K562 (cell line): ENCODE data around the gene SYN1. TPM values are rescaled to one million over a fixed set of nuclear protein-coding genes. Genes with fewer than 3 reads are reported as not detected.
A peak's percentile ranks its signal among the peaks of the same experiment; 100 is the strongest.

ENCODE experiments used
- BDP1 ChIP-seq: IDR thresholded peaks from 3 replicates; pipeline ENCODE4 v1.6.1; 2011; ENCODE audit not compliant: insufficient read length, insufficient read depth
- CBX5 ChIP-seq: IDR thresholded peaks from 2 replicates; pipeline ENCODE4 v1.6.1; 2014; ENCODE audit warnings: low read depth, borderline replicate concordance
- CEBPZ ChIP-seq: fragments of 150-350 bp; IDR thresholded peaks from 2 replicates; pipeline ENCODE4 v1.6.1; 2014; ENCODE audit warnings: low read depth, mild to moderate bottlenecking, low read length, borderline replicate concordance
- CHCHD3 ChIP-seq: fragments of 250-450 bp; sonication (Bioruptor Pico); IDR thresholded peaks from 2 replicates; pipeline ENCODE4 v2.1.2; 2022; ENCODE audit warnings: mild to moderate bottlenecking
- HES1 ChIP-seq: fragments of 450-650 bp; IDR thresholded peaks from 2 replicates; pipeline ENCODE4 v1.6.1; 2016; ENCODE audit warnings: low read depth, mild to moderate bottlenecking, moderate library complexity
- KDM1A ChIP-seq, 2 experiments: fragments of 450-650 bp; IDR thresholded peaks; 2 replicates each; pipeline ENCODE4 v1.6.1; 2016; ENCODE audit warnings: mild to moderate bottlenecking in 2 of 2
- MAFK ChIP-seq: IDR thresholded peaks from 2 replicates; pipeline ENCODE4 v1.6.1; 2011; ENCODE audit warnings: low read length, improper control_type of control experiment
- NBN ChIP-seq: fragments of 450-650 bp; IDR thresholded peaks from 2 replicates; pipeline ENCODE4 v1.6.1; 2016; ENCODE audit warnings: low read depth, mild to moderate bottlenecking
- NFYB ChIP-seq: IDR thresholded peaks from 2 replicates; pipeline ENCODE4 v1.6.1; 2011; ENCODE audit warnings: mild to moderate bottlenecking, moderate library complexity; ENCODE audit not compliant: insufficient read length; ENCODE audit errors: extremely low read depth
- POLR2B ChIP-seq: fragments of 450-650 bp; IDR thresholded peaks from 2 replicates; pipeline ENCODE4 v1.6.1; 2018; ENCODE audit warnings: low read depth; ENCODE audit not compliant: partially characterized antibody
- PTTG1 ChIP-seq: fragments of 450-650 bp; IDR thresholded peaks from 2 replicates; pipeline ENCODE4 v1.6.1; 2016; ENCODE audit warnings: low read depth, mild to moderate bottlenecking, missing genetic modification characterization, missing compliant biosample characterization
- SMAD3 ChIP-seq: fragments of 450-650 bp; formaldehyde crosslinking; conservative IDR thresholded peaks from 2 replicates; pipeline ENCODE4 v1.4.0; 2020; ENCODE audit warnings: mild to moderate bottlenecking
- SRSF3 ChIP-seq: fragments of 200-400 bp; formaldehyde crosslinking; IDR thresholded peaks from 2 replicates; pipeline ENCODE4 v1.6.1; 2016; ENCODE audit warnings: mild to moderate bottlenecking, low read length, moderate library complexity; ENCODE audit not compliant: insufficient read depth
- U2AF1 ChIP-seq: fragments of 200-400 bp; formaldehyde crosslinking; optimal IDR thresholded peaks from 2 replicates; pipeline ENCODE3; 2017; ENCODE audit warnings: mild to moderate bottlenecking, low read depth, low read length, moderate library complexity
- ZNF165 ChIP-seq: fragments of 250-450 bp; sonication (Bioruptor Pico); IDR thresholded peaks from 2 replicates; pipeline ENCODE4 v1.4.0; 2020; ENCODE audit warnings: borderline replicate concordance
- ZNF695 ChIP-seq: fragments of 450-650 bp; formaldehyde crosslinking; IDR thresholded peaks from 2 replicates; pipeline ENCODE4 v1.4.0; 2020; ENCODE audit warnings: mild to moderate bottlenecking, moderate library complexity
- ZNF830 ChIP-seq: fragments of 250-450 bp; sonication (Bioruptor Pico); IDR thresholded peaks from 2 replicates; pipeline ENCODE4 v1.5.0; 2021; ENCODE audit warnings: mild to moderate bottlenecking
- polyA plus RNA-seq, 8 experiments: library from polyadenylated mRNA; depleted of rRNA in 4 of 8; stranded (reverse) in 5 of 8; unstranded in 3 of 8; fragments of >200 nt; fragmentation: Nextera tagmentation in 2 of 8; fragmentation: Illumina TruSeq in 1 of 8; extraction: Ambion mirVana in 2 of 8; extraction: Trizol in 1 of 8; gene quantifications; 2 replicates each; pipeline versions ENCODE4 v1.2.1 to v1.2.3, GENCODE V29; 2011 to 2014; ENCODE audit warnings: inconsistent platforms in 1 of 8, missing spikeins in 1 of 8
- total RNA-seq, 7 experiments: library from RNA; depleted of rRNA in 6 of 7; stranded (reverse); fragments of >200 nt in 6 of 7; fragmentation: Illumina TruSeq in 2 of 7; extraction: Trizol in 2 of 7; gene quantifications; 2 replicates each; pipeline versions ENCODE4 v1.2.1 to v1.2.3, GENCODE V29; 2011 to 2021; ENCODE audit warnings: low replicate concordance in 1 of 7
- TF ChIP-seq, protein P1 (sequence below): IDR thresholded peaks from 2 replicates; pipeline ENCODE4 v1.6.1; 2011; ENCODE audit warnings: borderline replicate concordance, low read depth, mild to moderate bottlenecking, moderate library complexity, low read length; ENCODE audit not compliant: insufficient read depth, poor library complexity, severe bottlenecking

SYN1 gene
- total and polyA plus RNA-seq, 9 of the 15 experiments (the other 6 are each of a cell fraction or from before 2014, with no cell fraction given) = 0.01 to 0.28 (median 0.18) TPM; not detected in 2

DNA sequence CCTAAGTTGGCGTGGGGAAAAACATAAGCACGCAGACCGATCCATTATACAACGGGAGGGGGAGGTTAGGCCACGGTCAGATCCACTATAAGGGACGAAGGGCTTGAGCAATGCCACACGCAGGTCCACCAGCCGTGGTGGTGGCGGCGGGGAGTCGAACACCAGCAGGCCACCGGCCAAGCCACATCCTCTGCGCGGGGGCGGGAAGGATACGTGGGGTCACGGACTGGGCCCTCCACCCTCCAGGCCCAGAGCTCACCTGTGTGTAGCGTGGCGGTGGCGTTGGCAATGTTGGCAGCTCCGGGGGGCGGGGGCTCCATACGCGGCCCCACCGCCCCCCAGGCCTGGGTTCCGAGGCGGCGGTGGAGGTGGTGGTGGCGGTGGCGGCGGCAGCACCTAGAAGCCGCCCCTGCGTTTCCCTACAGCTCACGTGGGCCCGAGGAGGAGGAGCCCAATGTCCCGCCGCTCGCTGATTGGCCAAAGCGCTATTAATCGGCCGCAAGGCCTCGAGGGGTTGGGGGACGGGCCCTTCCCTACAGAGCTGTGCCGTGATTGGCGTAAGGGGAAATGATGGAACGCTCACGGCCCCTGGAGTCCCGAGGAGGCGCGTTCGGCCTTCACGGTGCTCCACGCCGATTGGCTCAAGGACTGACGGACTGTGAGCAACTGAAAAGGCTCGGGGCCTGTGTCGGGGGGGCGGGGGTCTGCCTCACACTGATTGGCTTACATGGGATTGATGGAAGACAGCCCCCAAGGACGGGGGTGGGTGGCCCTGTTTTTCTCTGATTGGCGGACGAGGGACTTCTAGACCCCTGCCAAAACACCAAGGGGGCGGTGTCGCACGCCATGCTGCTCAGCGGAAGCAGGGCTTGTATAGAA is 30.7 kb upstream of the SYN1 start, which contains the start of gene ELK1 (continued):
- TF ChIP-seq, protein P1, sequence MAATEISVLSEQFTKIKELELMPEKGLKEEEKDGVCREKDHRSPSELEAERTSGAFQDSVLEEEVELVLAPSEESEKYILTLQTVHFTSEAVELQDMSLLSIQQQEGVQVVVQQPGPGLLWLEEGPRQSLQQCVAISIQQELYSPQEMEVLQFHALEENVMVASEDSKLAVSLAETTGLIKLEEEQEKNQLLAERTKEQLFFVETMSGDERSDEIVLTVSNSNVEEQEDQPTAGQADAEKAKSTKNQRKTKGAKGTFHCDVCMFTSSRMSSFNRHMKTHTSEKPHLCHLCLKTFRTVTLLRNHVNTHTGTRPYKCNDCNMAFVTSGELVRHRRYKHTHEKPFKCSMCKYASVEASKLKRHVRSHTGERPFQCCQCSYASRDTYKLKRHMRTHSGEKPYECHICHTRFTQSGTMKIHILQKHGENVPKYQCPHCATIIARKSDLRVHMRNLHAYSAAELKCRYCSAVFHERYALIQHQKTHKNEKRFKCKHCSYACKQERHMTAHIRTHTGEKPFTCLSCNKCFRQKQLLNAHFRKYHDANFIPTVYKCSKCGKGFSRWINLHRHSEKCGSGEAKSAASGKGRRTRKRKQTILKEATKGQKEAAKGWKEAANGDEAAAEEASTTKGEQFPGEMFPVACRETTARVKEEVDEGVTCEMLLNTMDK = no peak
- no peak for TF ChIP-seq HES1
- TF ChIP-seq MAFK = no peak
- TF ChIP-seq SMAD3 = no peak
- no peak for TF ChIP-seq ZNF165 (CRISPR knock-in tag)
- no peak for TF ChIP-seq PTTG1 (tag)
- no peak for TF ChIP-seq ZNF830 (CRISPR knock-in tag)
- TF ChIP-seq NFYB = peak; percentile 79
- TF ChIP-seq U2AF1 = no peak
- TF ChIP-seq CBX5 = no peak
- TF ChIP-seq ZNF695 = no peak
- TF ChIP-seq CEBPZ = no peak
- no peak for TF ChIP-seq NBN
- no peak for TF ChIP-seq KDM1A (IDR thresholded peaks at IDR 0.05)
- TF ChIP-seq CHCHD3 (CRISPR knock-in tag) = no peak
- no peak for TF ChIP-seq SRSF3
- TF ChIP-seq BDP1 = no peak
- no peak for TF ChIP-seq POLR2B
